Effector memory CD4-positive, alpha-beta T cell (primary cell): ENCODE data around the gene DERL2.

Source experiments
- DNase-seq, 3 donors: peaks; one replicate each; pipeline ENCODE4 v3.0.0-alpha.2; 2020
- H3K27ac ChIP-seq: 2 replicates; pipeline ENCODE4 v1.7.0; 2013; ENCODE audit warnings: mild to moderate bottlenecking, low read length, moderate library complexity; ENCODE audit not compliant: insufficient read depth, poor library complexity, severe bottlenecking
- H3K27me3 ChIP-seq: replicated peaks from 2 replicates; pipeline ENCODE4 v1.7.0; 2013; ENCODE audit warnings: mild to moderate bottlenecking, low read length; ENCODE audit not compliant: insufficient read depth, control insufficient read depth, poor library complexity, severe bottlenecking
- H3K36me3 ChIP-seq: 2 replicates; pipeline ENCODE4 v1.7.0; 2013; ENCODE audit warnings: mild to moderate bottlenecking, low read length, moderate library complexity; ENCODE audit not compliant: control insufficient read depth, insufficient read depth
- H3K4me1 ChIP-seq: 2 replicates; pipeline ENCODE4 v1.7.0; 2013; ENCODE audit warnings: low read length, mild to moderate bottlenecking; ENCODE audit not compliant: control insufficient read depth, insufficient read depth, poor library complexity, severe bottlenecking
- H3K4me3 ChIP-seq: 2 replicates; pipeline ENCODE4 v1.7.0; 2013; ENCODE audit warnings: low read length, low read depth, mild to moderate bottlenecking; ENCODE audit not compliant: insufficient read depth, poor library complexity, severe bottlenecking
- H3K9me3 ChIP-seq: 2 replicates; pipeline ENCODE4 v1.7.0; 2013; ENCODE audit warnings: mild to moderate bottlenecking, low read length, moderate library complexity; ENCODE audit not compliant: control insufficient read depth

The DERL2 gene

GRCh38 chr17:5425826-5426225 is 60.2 kb downstream of the DERL2 start:
- Histone ChIP-seq H3K36me3 (peaks cover 78% of the 10 kb centered on the region), H3K4me1 (peaks cover 1% of the 10 kb centered on the region), H3K27me3 (no peaks in the 10 kb centered on the region), H3K4me3 (no peak overlapping the region), H3K27ac (no peak overlapping the region), H3K9me3 (no peaks in the 10 kb centered on the region)
- no peak for DNase-seq

DNA sequence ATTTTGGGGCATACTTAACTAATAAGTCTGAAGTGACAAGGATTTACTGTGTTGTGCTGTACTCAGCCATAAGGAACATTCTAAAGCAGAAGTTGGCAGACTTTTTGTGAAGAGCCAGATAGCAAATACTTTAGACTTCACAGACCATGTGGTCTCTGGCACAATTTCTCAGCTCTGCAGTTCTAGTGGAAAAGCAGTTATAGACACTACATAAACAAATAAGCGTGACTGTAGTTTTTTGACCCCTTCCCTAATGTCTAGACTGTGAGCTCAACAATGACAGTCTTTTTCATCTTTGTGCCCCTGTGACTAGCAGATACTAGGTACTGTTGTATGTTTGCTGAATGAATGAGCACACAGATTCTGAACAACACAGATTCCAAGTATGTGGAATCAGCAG is 61.1 kb downstream of the DERL2 start:
- Histone ChIP-seq H3K9me3 (no peaks in the 10 kb centered on the region), H3K27ac (no peak overlapping the region), H3K4me3 (no peak overlapping the region), H3K27me3 (no peaks in the 10 kb centered on the region), H3K36me3 (peaks cover 71% of the 10 kb centered on the region), H3K4me1 (peaks cover 6% of the 10 kb centered on the region)
- no peak for DNase-seq

DNA sequence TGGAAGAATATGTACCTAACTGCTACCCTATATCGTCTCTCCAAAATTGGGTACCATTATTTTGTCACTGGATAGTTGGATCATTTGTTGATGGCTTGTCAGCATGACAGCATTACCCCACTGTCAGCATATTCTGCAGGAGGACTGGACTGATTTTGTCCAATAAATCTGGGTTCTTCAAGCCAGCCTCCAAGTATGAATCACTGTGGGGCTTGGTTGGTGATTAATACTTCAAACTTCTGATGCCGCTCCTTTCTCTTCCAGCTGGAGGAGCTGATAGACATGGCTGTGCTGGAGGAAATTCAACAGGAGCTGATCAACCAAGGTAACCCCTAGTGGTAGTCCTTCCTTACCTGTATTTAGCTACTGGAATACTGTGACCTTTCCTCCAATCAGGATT is 63.5 kb downstream of the DERL2 start:
- Histone ChIP-seq H3K4me1 (peaks cover 6% of the 10 kb centered on the region), H3K9me3 (no peaks in the 10 kb centered on the region), H3K27ac (no peak overlapping the region), H3K36me3 (peaks cover 47% of the 10 kb centered on the region), H3K4me3 (no peak overlapping the region), H3K27me3 (no peaks in the 10 kb centered on the region)
- no peak for DNase-seq
